Activated CD8-positive, alpha-beta T cell treated with anti-CD3 and anti-CD28 coated beads, Interleukin-2, amount 10 ng/mL, durations not matched to agents 7 days and 5 days (primary cell): ENCODE data around the gene MTHFD2L. TPM values are rescaled to one million over a fixed set of nuclear protein-coding genes. Genes with fewer than 3 reads are reported as not detected.

Source experiments
- ATAC-seq: fragments of 150-1000 bp; cut with Tn5 transposase; one replicate; pipeline ENCODE4 v1.10.0; 2021; ENCODE audit warnings: moderate library complexity
- CTCF ChIA-PET: fragments of 350-600 bp; sonication (Branson Sonifier 250); formaldehyde crosslinking; loops from one replicate; lab custom pipeline; 2021; ENCODE audit warnings: antibody characterized with exemption; lab: Charles Lee
- POLR2A ChIA-PET: fragments of 350-600 bp; sonication (Branson Sonifier 250); formaldehyde crosslinking; loops from one replicate; lab custom pipeline; 2021; ENCODE audit warnings: antibody characterized with exemption; lab: Charles Lee
- DNase-seq: peaks from one replicate; pipeline ENCODE4 v3.0.0-alpha.2; 2020
- H3K27ac Mint-ChIP-seq: one replicate; pipeline ENCODE4 v1.8.0; 2021; ENCODE audit warnings: mild to moderate bottlenecking, mixed read lengths
- H3K27me3 Mint-ChIP-seq: one replicate; pipeline ENCODE4 v1.8.0; 2021; ENCODE audit warnings: low read depth, mixed read lengths
- H3K36me3 Mint-ChIP-seq: one replicate; pipeline ENCODE4 v1.8.0; 2021; ENCODE audit warnings: low read depth, mixed read lengths
- H3K4me1 Mint-ChIP-seq: one replicate; pipeline ENCODE4 v1.8.0; 2021; ENCODE audit warnings: low read depth, mixed read lengths
- H3K4me3 Mint-ChIP-seq: one replicate; pipeline ENCODE4 v1.8.0; 2021; ENCODE audit warnings: mild to moderate bottlenecking, mixed read lengths
- H3K9me3 Mint-ChIP-seq: one replicate; pipeline ENCODE4 v1.8.0; 2022; ENCODE audit warnings: mixed read lengths; ENCODE audit not compliant: insufficient read depth
- total RNA-seq, 2 experiments: library from RNA; stranded (reverse); gene quantifications; one replicate each; pipeline ENCODE4 v1.2.3, GENCODE V29; 2021

The MTHFD2L gene
- total RNA-seq, 2 experiments from 2014 or later, result 5.3 to 5.5 TPM

- H3K27me3 Mint-ChIP-seq, result no peaks in the 10 kb centered on the region
- DNase-seq (no peak), ATAC-seq (no peak)
- ChIA-PET POLR2A (no interaction called here), CTCF (interaction anchor here (1.2 to 1.4 kb wide), 2 partner anchors 86 to 87 kb away, joined by 3 to 5 read pairs; no protein-coding TSS in a partner anchor)
- H3K4me1 Mint-ChIP-seq, result no peaks in the 10 kb centered on the region
- no peaks in the 10 kb centered on the region for H3K9me3 Mint-ChIP-seq
- no peaks in the 10 kb centered on the region for H3K36me3 Mint-ChIP-seq
- no peak overlapping the region for H3K27ac Mint-ChIP-seq
- H3K4me3 Mint-ChIP-seq, result no peak overlapping the region
These were observed 157.5 kb downstream of the MTHFD2L start for GRCh38 chr4:74315376-74315775.

GRCh38 chr4:74316397-74316796, 158.5 kb downstream of the MTHFD2L start:
- H3K36me3 Mint-ChIP-seq, result no peaks in the 10 kb centered on the region
- ChIA-PET CTCF (interaction anchor here (1.4 kb wide), 1 partner anchor 88 kb away, joined by 5 read pairs; no protein-coding TSS in a partner anchor), POLR2A (interaction anchor here (0.6 kb wide), 1 partner anchor 150 kb away, joined by 4 read pairs; no protein-coding TSS in a partner anchor)
- DNase-seq (no peak), ATAC-seq (no peak)
- no peak overlapping the region for H3K27ac Mint-ChIP-seq
- H3K4me3 Mint-ChIP-seq, result no peak overlapping the region
- H3K4me1 Mint-ChIP-seq, result no peaks in the 10 kb centered on the region
- peaks cover 3% of the 10 kb centered on the region for H3K27me3 Mint-ChIP-seq
- H3K9me3 Mint-ChIP-seq, result no peaks in the 10 kb centered on the region

GRCh38 chr4:74317616-74318246, 159.8 kb downstream of the MTHFD2L start:
- CTCF ChIA-PET, result interaction anchor here (1.9 to 5.6 kb wide), 2 partner anchors 214 to 358 kb away, joined by 5 to 24 read pairs; no protein-coding TSS in a partner anchor
- Mint-ChIP-seq H3K36me3 (no peaks in the 10 kb centered on the region), H3K27me3 (peaks cover 8% of the 10 kb centered on the region), H3K4me1 (no peaks in the 10 kb centered on the region), H3K27ac (no peak overlapping the region), H3K9me3 (no peaks in the 10 kb centered on the region), H3K4me3 (no peak overlapping the region)
- POLR2A ChIA-PET, result no interaction called here
- DNase-seq, result no peak
- no peak for ATAC-seq

DNA sequence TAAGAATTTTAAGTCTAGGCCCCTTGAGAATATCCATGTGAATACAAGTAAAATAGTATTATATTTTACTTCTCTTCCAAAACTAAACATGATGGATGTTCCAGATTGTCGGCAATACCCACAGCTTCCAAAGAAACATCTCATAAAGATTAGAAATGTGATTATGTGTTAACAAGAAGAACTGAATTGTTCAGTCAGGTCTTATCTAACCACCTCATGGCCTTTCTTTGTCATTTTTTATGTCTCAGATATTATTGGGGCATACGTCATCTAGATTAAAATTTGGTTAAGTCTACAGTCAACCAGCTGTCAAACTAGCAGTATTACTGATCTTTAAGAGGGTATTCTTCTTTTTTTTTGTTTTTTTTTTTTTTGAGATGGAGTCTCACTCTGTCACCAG, 160.4 kb downstream of the MTHFD2L start:
- no peaks in the 10 kb centered on the region for H3K9me3 Mint-ChIP-seq
- CTCF ChIA-PET, result interaction anchor here (1.1 to 5.6 kb wide), 3 partner anchors 129 to 357 kb away, joined by 3 to 24 read pairs (median 5); no protein-coding TSS in a partner anchor
- ATAC-seq, result no peak
- no peaks in the 10 kb centered on the region for H3K4me1 Mint-ChIP-seq
- no peak overlapping the region for H3K4me3 Mint-ChIP-seq
- no peaks in the 10 kb centered on the region for H3K36me3 Mint-ChIP-seq
- DNase-seq, result no peak
- H3K27me3 Mint-ChIP-seq, result peaks cover 8% of the 10 kb centered on the region
- no peak overlapping the region for H3K27ac Mint-ChIP-seq
- POLR2A ChIA-PET, result no interaction called here

- H3K27me3 Mint-ChIP-seq, result peaks cover 13% of the 10 kb centered on the region
- no peaks in the 10 kb centered on the region for H3K9me3 Mint-ChIP-seq
- DNase-seq (no peak), ATAC-seq (no peak)
- H3K36me3 Mint-ChIP-seq, result no peaks in the 10 kb centered on the region
- H3K4me1 Mint-ChIP-seq, result no peaks in the 10 kb centered on the region
- ChIA-PET CTCF (interaction anchor here (0.7 to 5.6 kb wide), 10 partner anchors 10 to 356 kb away, joined by 3 to 24 read pairs (median 6); no protein-coding TSS in a partner anchor), POLR2A (no interaction called here)
- no peak overlapping the region for H3K4me3 Mint-ChIP-seq
- no peak overlapping the region for H3K27ac Mint-ChIP-seq
These were observed 161.6 kb downstream of the MTHFD2L start for GRCh38 chr4:74319470-74319869.

GRCh38 chr4:74320559-74321118, 162.7 kb downstream of the MTHFD2L start:
- Mint-ChIP-seq H3K4me3 (no peak overlapping the region), H3K27me3 (peaks cover 13% of the 10 kb centered on the region), H3K4me1 (no peaks in the 10 kb centered on the region), H3K9me3 (no peaks in the 10 kb centered on the region), H3K27ac (no peak overlapping the region), H3K36me3 (no peaks in the 10 kb centered on the region)
- DNase-seq (peak; percentile 36), ATAC-seq (peak; percentile 63)
- ChIA-PET POLR2A (no interaction called here), CTCF (interaction anchor here (0.6 to 5.6 kb wide), 15 partner anchors 8 to 359 kb away, joined by 3 to 24 read pairs (median 3); no protein-coding TSS in a partner anchor)

DNA sequence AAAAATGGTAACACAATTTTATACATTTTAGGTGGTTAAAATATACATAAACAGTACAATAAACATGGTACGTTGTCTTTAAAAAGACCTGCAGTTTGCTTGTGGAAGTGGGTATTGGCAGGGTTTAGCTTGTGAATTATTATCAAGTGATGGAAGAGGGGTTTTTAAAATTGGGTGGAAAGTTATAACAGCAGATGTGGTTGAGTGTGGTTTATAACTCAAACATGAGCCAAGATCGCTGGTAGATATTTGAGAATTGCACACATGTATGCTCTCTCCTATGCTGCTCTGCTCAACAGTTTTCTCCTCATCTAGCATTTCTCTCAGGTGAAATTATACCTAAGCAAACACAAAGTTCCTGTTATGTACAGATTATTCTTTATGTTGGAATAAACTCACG, 164.4 kb downstream of the MTHFD2L start:
- no peaks in the 10 kb centered on the region for H3K36me3 Mint-ChIP-seq
- H3K9me3 Mint-ChIP-seq, result no peaks in the 10 kb centered on the region
- ChIA-PET POLR2A (no interaction called here), CTCF (interaction anchor here (1.0 to 5.6 kb wide), 5 partner anchors 19 to 353 kb away, joined by 3 to 24 read pairs (median 3); no protein-coding TSS in a partner anchor)
- DNase-seq (no peak), ATAC-seq (no peak)
- no peaks in the 10 kb centered on the region for H3K4me1 Mint-ChIP-seq
- peaks cover 13% of the 10 kb centered on the region for H3K27me3 Mint-ChIP-seq
- no peak overlapping the region for H3K4me3 Mint-ChIP-seq
- no peak overlapping the region for H3K27ac Mint-ChIP-seq

DNA sequence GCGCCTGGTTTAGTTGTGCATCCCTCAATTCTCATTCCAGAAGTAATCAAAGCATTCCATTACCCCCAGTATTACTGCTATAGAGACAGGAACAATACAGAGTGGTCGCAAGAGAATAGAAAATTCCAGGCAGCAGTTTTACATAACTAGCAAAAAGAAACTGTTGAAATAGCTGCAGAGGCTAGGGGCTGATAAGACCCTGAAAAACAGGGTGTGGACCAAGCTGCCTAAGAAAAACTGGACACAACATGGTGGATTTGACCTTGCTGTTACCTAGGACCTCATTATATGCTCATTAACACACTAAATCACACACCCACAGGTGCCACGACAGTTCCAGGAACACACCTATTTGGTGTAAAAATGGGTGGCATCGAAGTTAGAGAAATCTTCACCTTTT, 165.7 kb downstream of the MTHFD2L start:
- DNase-seq, result no peak
- Mint-ChIP-seq H3K4me1 (no peaks in the 10 kb centered on the region), H3K36me3 (no peaks in the 10 kb centered on the region), H3K9me3 (no peaks in the 10 kb centered on the region), H3K27ac (no peak overlapping the region), H3K4me3 (no peak overlapping the region), H3K27me3 (peaks cover 17% of the 10 kb centered on the region)
- CTCF ChIA-PET, result interaction anchor here (1.2 kb wide), 1 partner anchor 207 kb away, joined by 3 read pairs; no protein-coding TSS in a partner anchor
- ATAC-seq, result no peak
- POLR2A ChIA-PET, result no interaction called here

- no peaks in the 10 kb centered on the region for H3K36me3 Mint-ChIP-seq
- no peak for ATAC-seq
- ChIA-PET POLR2A (no interaction called here), CTCF (interaction anchor here (1.0 kb wide), 1 partner anchor 96 kb away, joined by 4 read pairs; no protein-coding TSS in a partner anchor)
- no peaks in the 10 kb centered on the region for H3K4me1 Mint-ChIP-seq
- H3K4me3 Mint-ChIP-seq, result no peak overlapping the region
- H3K27ac Mint-ChIP-seq, result no peak overlapping the region
- peaks cover 19% of the 10 kb centered on the region for H3K27me3 Mint-ChIP-seq
- DNase-seq, result no peak
- H3K9me3 Mint-ChIP-seq, result no peaks in the 10 kb centered on the region
These were observed 166.3 kb downstream of the MTHFD2L start for GRCh38 chr4:74324262-74324661.

GRCh38 chr4:74325886-74326285, 168.0 kb downstream of the MTHFD2L start:
- H3K27ac Mint-ChIP-seq, result no peak overlapping the region
- no peaks in the 10 kb centered on the region for H3K9me3 Mint-ChIP-seq
- no peaks in the 10 kb centered on the region for H3K4me1 Mint-ChIP-seq
- ChIA-PET CTCF (no interaction called here), POLR2A (no interaction called here)
- no peak overlapping the region for H3K4me3 Mint-ChIP-seq
- no peaks in the 10 kb centered on the region for H3K36me3 Mint-ChIP-seq
- ATAC-seq, result no peak
- peaks cover 21% of the 10 kb centered on the region for H3K27me3 Mint-ChIP-seq
- no peak for DNase-seq

DNA sequence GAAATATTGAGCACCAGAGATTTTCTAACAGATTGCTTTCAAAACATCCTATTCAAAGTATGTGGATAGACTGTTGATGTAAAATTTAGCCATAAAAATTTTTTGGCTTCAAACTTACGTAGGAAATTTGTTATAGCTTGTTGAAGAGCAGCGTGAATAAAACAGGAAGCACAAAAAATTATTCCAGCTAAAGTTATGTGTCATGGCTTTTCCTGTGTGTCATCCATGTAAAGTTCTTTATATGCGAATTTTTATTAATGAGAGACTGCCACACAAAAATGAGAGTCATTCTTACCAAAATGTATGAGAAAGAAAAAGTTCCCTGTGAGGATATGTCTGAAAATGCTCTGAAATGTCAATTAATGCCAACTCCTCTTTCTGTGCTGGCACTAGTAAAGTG, 169.8 kb downstream of the MTHFD2L start:
- H3K9me3 Mint-ChIP-seq, result no peaks in the 10 kb centered on the region
- H3K36me3 Mint-ChIP-seq, result no peaks in the 10 kb centered on the region
- no peak overlapping the region for H3K27ac Mint-ChIP-seq
- peaks cover 17% of the 10 kb centered on the region for H3K27me3 Mint-ChIP-seq
- ATAC-seq, result no peak
- H3K4me3 Mint-ChIP-seq, result no peak overlapping the region
- POLR2A ChIA-PET, result interaction anchor here (0.6 kb wide), 1 partner anchor 290 kb away, joined by 4 read pairs; no protein-coding TSS in a partner anchor
- DNase-seq, result no peak
- no peaks in the 10 kb centered on the region for H3K4me1 Mint-ChIP-seq
- CTCF ChIA-PET, result no interaction called here

DNA sequence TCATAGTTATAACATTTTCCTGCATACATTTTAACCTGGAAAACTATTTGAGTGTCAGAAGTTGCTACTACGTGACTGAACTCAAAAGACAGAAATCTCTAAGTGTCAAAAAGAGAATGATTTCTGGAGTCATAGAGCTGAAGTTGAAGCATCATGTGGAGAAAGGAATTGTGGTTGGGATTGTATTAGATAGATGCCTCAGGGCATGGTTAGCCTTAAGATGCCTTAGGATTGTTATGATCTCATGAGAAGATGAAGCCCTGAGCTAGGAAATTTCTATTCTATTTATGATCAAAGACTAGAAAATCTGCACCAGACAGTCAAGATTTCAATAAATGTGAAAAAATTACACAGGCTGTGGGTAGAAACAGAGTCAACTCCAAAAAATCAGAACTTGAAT, 170.6 kb downstream of the MTHFD2L start:
- no peaks in the 10 kb centered on the region for H3K36me3 Mint-ChIP-seq
- no peak for DNase-seq
- H3K27ac Mint-ChIP-seq, result no peak overlapping the region
- CTCF ChIA-PET, result no interaction called here
- no peak for ATAC-seq
- no peaks in the 10 kb centered on the region for H3K4me1 Mint-ChIP-seq
- POLR2A ChIA-PET, result no interaction called here
- no peak overlapping the region for H3K4me3 Mint-ChIP-seq
- peaks cover 16% of the 10 kb centered on the region for H3K27me3 Mint-ChIP-seq
- H3K9me3 Mint-ChIP-seq, result no peaks in the 10 kb centered on the region
